ENCODE measurements around the gene C19orf25. TPM values are rescaled to one million over a fixed set of nuclear protein-coding genes. Genes with fewer than 3 reads are reported as not detected.

Gene C19orf25
- total and polyA plus RNA-seq, 7 donors: 8.1 to 45.0 (median 19.9) TPM

GRCh38 chr19:1525343-1525742, 46.3 kb upstream of the C19orf25 start:
- no peaks in the 10 kb centered on the region for H3K4me1 ChIP-seq
- no peak overlapping the region for H3K27ac ChIP-seq
- H3K27me3 ChIP-seq (ENCODE audit: insufficient read depth in 3 of 3, low read length in 2 of 3): peaks cover 0 to 57% (median 18%) of the 10 kb centered on the region in 3 donors
- DNase-seq (no peak), ATAC-seq (no peak)
- TF ChIP-seq CTCF (IDR thresholded peaks at IDR 0.05): no peak
- H3K4me3 ChIP-seq: no peak overlapping the region
- 50 to 60% (median 55%) methylated on average over 28 to 31 of the region's 31 CpGs for WGBS, 3 donors
- H3K9me3 ChIP-seq: no peaks in the 10 kb centered on the region
- intact Hi-C loops (cut with DNase I): loop anchor here in 1 of 2 donors (10.0 kb wide), 1 partner anchor 241 kb away; the partner anchor contains the start of gene EFNA2
- no peaks in the 10 kb centered on the region for H3K36me3 ChIP-seq (ENCODE audit: insufficient read depth in 1 of 2, low read depth in 1 of 2)

DNA sequence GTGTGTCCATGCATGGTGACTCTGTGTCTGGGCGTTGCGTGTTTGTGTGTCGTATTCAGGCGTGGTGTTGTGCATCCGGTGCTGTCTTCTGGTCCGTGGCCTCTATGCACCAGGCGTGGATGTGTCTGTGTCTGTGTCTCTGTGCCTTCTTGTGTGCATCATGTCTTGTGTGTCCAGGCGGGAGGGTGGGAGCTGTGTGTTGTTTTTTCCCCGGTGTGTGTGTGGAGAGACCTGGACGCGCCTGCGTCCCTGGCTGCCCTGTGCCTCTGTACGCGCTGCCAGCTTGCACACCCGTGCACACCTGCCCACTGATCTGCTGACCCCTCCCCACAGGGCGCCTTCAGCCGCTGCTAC, 45.9 kb upstream of the C19orf25 start:
- H3K27me3 ChIP-seq (ENCODE audit: insufficient read depth in 3 of 3, low read length in 2 of 3): peaks cover 0 to 53% (median 18%) of the 10 kb centered on the region in 3 donors
- no peaks in the 10 kb centered on the region for H3K4me1 ChIP-seq
- no peak for DNase-seq
- WGBS, 3 donors: 49 to 58% (median 50%) methylated on average over 17 of the region's 17 CpGs
- no peak for ATAC-seq
- no peaks in the 10 kb centered on the region for H3K9me3 ChIP-seq
- H3K4me3 ChIP-seq: peak overlapping the region; percentile 11
- H3K36me3 ChIP-seq (ENCODE audit: insufficient read depth in 1 of 2, low read depth in 1 of 2): no peaks in the 10 kb centered on the region
- H3K27ac ChIP-seq: no peak overlapping the region
- TF ChIP-seq CTCF (IDR thresholded peaks at IDR 0.05): no peak
- intact Hi-C loops (cut with DNase I): loop anchor here in 1 of 2 donors (10.0 kb wide), 1 partner anchor 240 kb away; the partner anchor contains the start of gene EFNA2

DNA sequence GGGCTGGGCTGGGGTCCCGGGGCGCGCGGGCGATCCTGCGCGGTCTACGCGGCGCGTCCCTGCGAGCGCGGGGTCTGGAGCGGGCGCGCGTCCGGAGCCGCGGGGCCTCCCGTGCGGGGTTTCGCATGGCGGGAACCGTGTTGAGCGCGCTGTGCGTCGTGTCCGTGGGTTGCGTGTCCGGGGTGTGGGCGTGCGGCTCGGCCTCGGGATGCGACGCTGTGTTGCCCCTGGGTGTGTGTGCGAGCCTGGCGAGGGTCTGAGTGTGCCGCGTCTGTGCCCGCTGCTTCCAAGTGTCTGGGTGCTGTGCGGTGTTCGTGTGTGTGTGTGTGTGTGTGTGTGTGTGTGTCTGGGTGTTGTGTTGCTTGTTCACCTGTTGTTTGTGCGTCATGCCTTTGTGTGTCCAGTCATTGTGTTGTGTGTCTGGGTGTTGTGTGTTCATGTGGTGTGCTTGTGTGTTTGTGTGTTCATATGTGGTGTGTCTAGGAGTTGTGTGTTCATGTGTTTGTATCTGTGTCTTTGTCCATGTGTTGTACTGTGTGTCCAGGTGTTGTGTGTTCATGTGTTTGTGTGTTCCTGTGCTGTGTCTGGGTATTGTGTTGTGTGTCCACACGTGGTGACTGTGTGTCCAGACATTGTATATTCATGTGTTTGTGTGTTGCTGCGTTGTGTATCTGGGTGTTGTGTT, 45.4 kb upstream of the C19orf25 start:
- TF ChIP-seq CTCF (IDR thresholded peaks at IDR 0.05): no peak
- H3K4me3 ChIP-seq: peak overlapping the region; percentile 42
- H3K27ac ChIP-seq: no peak overlapping the region
- 6 to 7% (median 7%) methylated on average over 43 to 49 of the region's 49 CpGs for WGBS, 3 donors
- no peak for DNase-seq
- intact Hi-C loops (cut with DNase I): loop anchor here in 1 of 2 donors (10.0 kb wide), 1 partner anchor 240 kb away; the partner anchor contains the start of gene EFNA2
- no peak for ATAC-seq
- H3K27me3 ChIP-seq (ENCODE audit: insufficient read depth in 3 of 3, low read length in 2 of 3): peaks cover 0 to 51% (median 14%) of the 10 kb centered on the region in 3 donors
- H3K9me3 ChIP-seq: no peaks in the 10 kb centered on the region
- H3K36me3 ChIP-seq (ENCODE audit: insufficient read depth in 1 of 2, low read depth in 1 of 2): no peaks in the 10 kb centered on the region
- H3K4me1 ChIP-seq: no peaks in the 10 kb centered on the region

- H3K27me3 ChIP-seq (ENCODE audit: insufficient read depth in 3 of 3, low read length in 2 of 3): peaks cover 0 to 46% (median 14%) of the 10 kb centered on the region in 3 donors
- no peaks in the 10 kb centered on the region for H3K36me3 ChIP-seq (ENCODE audit: insufficient read depth in 1 of 2, low read depth in 1 of 2)
- no peak for TF ChIP-seq CTCF (IDR thresholded peaks at IDR 0.05)
- intact Hi-C loops (cut with DNase I): loop anchor here in 1 of 2 donors (10.0 kb wide), 1 partner anchor 239 kb away; the partner anchor contains the start of gene EFNA2
- H3K27ac ChIP-seq: no peak within 1 kb of the TSS
- 9 to 16% (median 10%) methylated on average over 38 to 92 of the region's 92 CpGs for WGBS, 3 donors
- DNase-seq (no peak), ATAC-seq (peak in 2 of 4 donors; percentile 47 to 56)
- no peaks in the 10 kb centered on the region for H3K4me1 ChIP-seq
- H3K4me3 ChIP-seq: peak within 1 kb of the TSS; percentile 42
- H3K9me3 ChIP-seq: no peaks in the 10 kb centered on the region
Measured at GRCh38 chr19:1523412-1524286, 44.6 kb upstream of the C19orf25 start, which contains the start of gene PLK5. PLK5 (plus strand) TSS chr19:1524077; CDS start chr19:1526997, 2,920 bp downstream.

Data from psoas muscle (tissue), 8 donors.